AG08396 (cell line): Measurements from ENCODE around the gene NNMT.
A peak's percentile ranks its signal among the peaks of the same experiment; 100 is the strongest.

Experiments used
- DNase-seq: peaks from one replicate; pipeline ENCODE4 v3.0.0; 2012; ENCODE audit warnings: low spot score, mixed read lengths

NNMT gene

GRCh38 chr11:114284914-114285313, 11.3 kb upstream of the NNMT start:
- DNase-seq, result no peak

- no peak for DNase-seq
These were observed 10.6 kb upstream of the NNMT start for GRCh38 chr11:114285599-114285998.

GRCh38 chr11:114286229-114286628, 10.0 kb upstream of the NNMT start:
- no peak for DNase-seq

- no peak for DNase-seq
These were observed 9.0 kb upstream of the NNMT start for GRCh38 chr11:114287154-114287553.

GRCh38 chr11:114288136-114288535, 8.1 kb upstream of the NNMT start:
- DNase-seq, result no peak

GRCh38 chr11:114289779-114290178, 6.4 kb upstream of the NNMT start:
- DNase-seq, result no peak

- DNase-seq, result no peak
These were observed 5.5 kb upstream of the NNMT start for GRCh38 chr11:114290503-114291235.

- DNase-seq, result peak; percentile 46
These were observed 4.8 kb upstream of the NNMT start for GRCh38 chr11:114291381-114291780.

- peak; percentile 29 for DNase-seq
These were observed 4.1 kb upstream of the NNMT start for GRCh38 chr11:114291842-114292680.

- DNase-seq, result no peak
These were observed 2.9 kb upstream of the NNMT start for GRCh38 chr11:114293201-114293711.

- DNase-seq, result no peak
These were observed 590 bp downstream of the NNMT start for GRCh38 chr11:114296605-114297372.

GRCh38 chr11:114297806-114298709, 1.9 kb downstream of the NNMT start:
- DNase-seq, result no peak

- no peak for DNase-seq
These were observed 2.5 kb downstream of the NNMT start for GRCh38 chr11:114298710-114299109.

GRCh38 chr11:114301088-114301487, 4.9 kb downstream of the NNMT start:
- DNase-seq, result no peak

- DNase-seq, result no peak
These were observed 5.7 kb downstream of the NNMT start for GRCh38 chr11:114301927-114302326.

GRCh38 chr11:114302663-114303062, 6.5 kb downstream of the NNMT start:
- no peak for DNase-seq

- DNase-seq, result no peak
These were observed 7.9 kb downstream of the NNMT start for GRCh38 chr11:114304065-114304464.

GRCh38 chr11:114304969-114305368, 8.8 kb downstream of the NNMT start:
- DNase-seq, result no peak

GRCh38 chr11:114307524-114308203, 11.5 kb downstream of the NNMT start:
- DNase-seq, result peak; percentile 72

GRCh38 chr11:114308689-114309089, 12.5 kb downstream of the NNMT start:
- DNase-seq, result peak; percentile 20

- no peak for DNase-seq
These were observed 13.3 kb downstream of the NNMT start for GRCh38 chr11:114309517-114309916.
